OCI-LY7 (cell line): ENCODE data around the gene ABCA5. TPM values are rescaled to one million over a fixed set of nuclear protein-coding genes. Genes with fewer than 3 reads are reported as not detected.
"Not testable (repeated sequence)": the region's sequence is repeated elsewhere in the genome, so short reads cannot be mapped to it uniquely, and the experiment has no call there.

Experiments used
- BruUV-seq: library from RNA; stranded (reverse); fragments of 400-500 nt; replicated peaks from 2 replicates; lab custom pipeline; 2021; lab: Mats Ljungman, UMichigan
- CTCF ChIA-PET: fragments of 300-600 bp; sonication (Branson Sonifier 250); formaldehyde crosslinking; loops from one replicate; lab custom pipeline; 2022; ENCODE audit warnings: antibody characterized with exemption; ENCODE audit not compliant: unreplicated experiment; lab: Charles Lee
- POLR2A ChIA-PET: fragments of 300-600 bp; sonication (Branson Sonifier 250); formaldehyde crosslinking; loops from one replicate; lab custom pipeline; 2022; ENCODE audit warnings: antibody characterized with exemption; lab: Charles Lee
- DNase-seq: peaks from one replicate; pipeline ENCODE4 v3.0.0-alpha.2; 2015; ENCODE audit warnings: low spot score
- H2AFZ ChIP-seq: fragments of 200-600 bp; sonication (generic), shearing (Covaris generic); 2 replicates; pipeline ENCODE4 v1.6.1; 2014; ENCODE audit warnings: mild to moderate bottlenecking, antibody characterized with exemption, low read length, moderate library complexity
- H3K27ac ChIP-seq: fragments of 200-600 bp; sonication (generic); 2 replicates; pipeline ENCODE4 v1.5.1; 2014; ENCODE audit warnings: mixed run types, low read depth, mild to moderate bottlenecking, moderate library complexity, low read length, inconsistent platforms; ENCODE audit not compliant: poor library complexity, severe bottlenecking
- H3K36me3 ChIP-seq: fragments of 200-600 bp; sonication (generic); 2 replicates; pipeline ENCODE4 v1.6.1; 2014; ENCODE audit warnings: mild to moderate bottlenecking, antibody characterized with exemption, low read length, moderate library complexity, mixed read lengths; ENCODE audit not compliant: insufficient read depth
- H3K4me1 ChIP-seq: fragments of 200-600 bp; sonication (generic); 2 replicates; pipeline ENCODE4 v1.5.1; 2014; ENCODE audit warnings: mild to moderate bottlenecking, low read length; ENCODE audit not compliant: insufficient read depth, poor library complexity, severe bottlenecking
- H3K4me2 ChIP-seq: fragments of 200-600 bp; sonication (generic); 2 replicates; pipeline ENCODE4 v1.6.1; 2014; ENCODE audit warnings: mild to moderate bottlenecking, low read length
- H3K4me3 ChIP-seq: fragments of 200-600 bp; sonication (generic); 2 replicates; pipeline ENCODE4 v1.5.1; 2014; ENCODE audit warnings: mild to moderate bottlenecking, low read depth, low read length; ENCODE audit not compliant: poor library complexity, severe bottlenecking
- H3K79me2 ChIP-seq: fragments of 200-600 bp; sonication (generic); 2 replicates; pipeline ENCODE4 v1.6.1; 2016; ENCODE audit warnings: low read depth, mild to moderate bottlenecking, low read length, moderate library complexity, mixed read lengths; ENCODE audit not compliant: insufficient read depth
- H3K9me2 ChIP-seq: fragments of 200-600 bp; sonication (generic); 2 replicates; pipeline ENCODE4 v1.6.1; 2016; ENCODE audit warnings: mild to moderate bottlenecking, low read length, mixed read lengths; ENCODE audit not compliant: insufficient read depth
- H3K9me3 ChIP-seq: fragments of 200-600 bp; sonication (generic); 2 replicates; pipeline ENCODE4 v1.6.1; 2014; ENCODE audit warnings: mild to moderate bottlenecking, mixed run types, low read length, mixed read lengths
- H4K20me1 ChIP-seq: fragments of 200-600 bp; sonication (generic); 2 replicates; pipeline ENCODE4 v1.6.1; 2014; ENCODE audit warnings: mild to moderate bottlenecking, antibody characterized with exemption, low read length, moderate library complexity, mixed read lengths; ENCODE audit not compliant: insufficient read depth
- CTCF ChIP-seq: fragments of 200-600 bp; sonication (generic); conservative IDR thresholded peaks from 2 replicates; pipeline ENCODE4 v1.5.1; 2014; ENCODE audit warnings: mild to moderate bottlenecking, antibody characterized with exemption, low read length, moderate library complexity, mixed read lengths
- EZH2phosphoT487 ChIP-seq: fragments of 200-600 bp; sonication (generic); IDR thresholded peaks from 2 replicates; pipeline ENCODE4 v1.6.1; 2018; ENCODE audit warnings: low read depth, borderline replicate concordance, mild to moderate bottlenecking, mixed run types, antibody characterized with exemption, low read length, moderate library complexity, mixed read lengths
- intact Hi-C: fragments of 100-400 bp; cut with micrococcal nuclease; formaldehyde crosslinking; loops from one replicate; pipeline ENCODE4 v1.10.0; 2022; ENCODE audit not compliant: unreplicated experiment
- total RNA-seq, 2 experiments: library from RNA; depleted of rRNA in 1 of 2; stranded (reverse); fragments of >200 nt in 1 of 2; shearing (Covaris generic) in 1 of 2; gene quantifications; 2 replicates each; pipeline ENCODE4 v1.2.3, GENCODE V29; 2014 to 2022

Gene ABCA5
- total RNA-seq, 2 experiments from 2014 or later, result 14.7 to 25.3 TPM

GRCh38 chr17:69286257-69286656, 40.7 kb downstream of the ABCA5 start:
- Histone ChIP-seq H3K79me2 (no peaks in the 10 kb centered on the region), H4K20me1 (no peaks in the 10 kb centered on the region), H3K27ac (no peak overlapping the region), H3K4me1 (no peaks in the 10 kb centered on the region), H2AFZ (no peak overlapping the region), H3K9me2 (no peaks in the 10 kb centered on the region), H3K9me3 (no peaks in the 10 kb centered on the region), H3K4me3 (no peak overlapping the region), H3K36me3 (no peaks in the 10 kb centered on the region), H3K4me2 (no peak overlapping the region)
- POLR2A ChIA-PET, result interaction anchor here (0.6 to 0.8 kb wide), 2 partner anchors 39 to 1198 kb away, joined by 3 to 4 read pairs; no protein-coding TSS in a partner anchor
- intact Hi-C loops, result no loop called here
- DNase-seq, result no peak
- CTCF ChIA-PET, result no interaction called here
- no peak for TF ChIP-seq EZH2phosphoT487
- no TSS peak for BruUV-seq

- intact Hi-C loops, result no loop called here
- Histone ChIP-seq H3K9me3 (no peaks in the 10 kb centered on the region), H3K36me3 (no peaks in the 10 kb centered on the region), H2AFZ (no peak overlapping the region), H3K9me2 (no peaks in the 10 kb centered on the region), H3K4me3 (no peak overlapping the region), H3K4me2 (no peak overlapping the region), H3K79me2 (no peaks in the 10 kb centered on the region), H3K27ac (no peak overlapping the region), H3K4me1 (no peaks in the 10 kb centered on the region), H4K20me1 (no peaks in the 10 kb centered on the region)
- CTCF ChIA-PET, result no interaction called here
- POLR2A ChIA-PET, result no interaction called here
- no TSS peak for BruUV-seq
- TF ChIP-seq EZH2phosphoT487, result no peak
- no peak for TF ChIP-seq CTCF
- DNase-seq, result no peak
Observed at GRCh38 chr17:69284646-69285045, 42.3 kb downstream of the ABCA5 start.

GRCh38 chr17:69282002-69282401, 44.9 kb downstream of the ABCA5 start:
- ChIA-PET CTCF (no interaction called here), POLR2A (no interaction called here)
- Histone ChIP-seq H3K4me3 (no peak overlapping the region), H3K79me2 (no peaks in the 10 kb centered on the region), H3K9me2 (no peaks in the 10 kb centered on the region), H2AFZ (no peak overlapping the region), H3K4me2 (no peak overlapping the region), H3K27ac (no peak overlapping the region), H3K36me3 (no peaks in the 10 kb centered on the region), H4K20me1 (no peaks in the 10 kb centered on the region), H3K9me3 (no peaks in the 10 kb centered on the region), H3K4me1 (no peaks in the 10 kb centered on the region)
- no peak for DNase-seq
- intact Hi-C loops, result no loop called here
- no TSS peak for BruUV-seq
- no peak for TF ChIP-seq CTCF
- TF ChIP-seq EZH2phosphoT487, result no peak

GRCh38 chr17:69276279-69276678, 50.7 kb downstream of the ABCA5 start:
- H3K36me3 ChIP-seq, H3K9me2 ChIP-seq, H3K9me3 ChIP-seq, H3K4me3 ChIP-seq, H3K4me1 ChIP-seq, DNase-seq, H4K20me1 ChIP-seq, H3K4me2 ChIP-seq, H2AFZ ChIP-seq, intact Hi-C loops, H3K79me2 ChIP-seq, H3K27ac ChIP-seq, CTCF ChIA-PET, BruUV-seq: not testable (repeated sequence)
- POLR2A ChIA-PET, result interaction anchor here (0.5 kb wide), 1 partner anchor 135 kb away, joined by 6 read pairs; no protein-coding TSS in a partner anchor
